GM21576 (cell line): ENCODE results near the gene LETM1.

Experiments
- ATAC-seq: cut with Tn5 transposase; IDR thresholded peaks from one replicate; pipeline ENCODE4 v1.9.1; 2021; ENCODE audit warnings: mild to moderate bottlenecking, moderate library complexity; ENCODE audit not compliant: unreplicated experiment

LETM1 gene

GRCh38 chr4:1808851-1809753, 46.9 kb downstream of the LETM1 start:
- ATAC-seq, result no peak

- ATAC-seq, result no peak
These were observed 47.6 kb downstream of the LETM1 start for GRCh38 chr4:1808396-1808795.

- no peak for ATAC-seq
These were observed 48.6 kb downstream of the LETM1 start for GRCh38 chr4:1807332-1807777.

GRCh38 chr4:1806596-1807331, 49.2 kb downstream of the LETM1 start:
- no peak for ATAC-seq

GRCh38 chr4:1806223-1806564, 49.8 kb downstream of the LETM1 start:
- no peak for ATAC-seq

GRCh38 chr4:1805493-1806222, 50.3 kb downstream of the LETM1 start:
- ATAC-seq, result no peak

- ATAC-seq, result no peak
These were observed 51.1 kb downstream of the LETM1 start for GRCh38 chr4:1804638-1805492.

- no peak for ATAC-seq
These were observed 52.2 kb downstream of the LETM1 start for GRCh38 chr4:1803523-1804423.

GRCh38 chr4:1802720-1803522, 53.0 kb downstream of the LETM1 start:
- ATAC-seq, result no peak

GRCh38 chr4:1802151-1802715, 53.7 kb downstream of the LETM1 start:
- no peak for ATAC-seq

- no peak for ATAC-seq
These were observed 54.5 kb downstream of the LETM1 start for GRCh38 chr4:1801286-1801958.

GRCh38 chr4:1800805-1801204, 55.2 kb downstream of the LETM1 start:
- ATAC-seq, result no peak

GRCh38 chr4:1799387-1800375, 56.3 kb downstream of the LETM1 start:
- ATAC-seq, result no peak

- no peak for ATAC-seq
These were observed 57.2 kb downstream of the LETM1 start for GRCh38 chr4:1798580-1799386.

GRCh38 chr4:1797861-1798579, 57.9 kb downstream of the LETM1 start:
- ATAC-seq, result no peak
